Central memory CD4-positive, alpha-beta T cell (primary cell): ENCODE data around the gene SLC22A25.

Experiments
- DNase-seq: peaks from one replicate; pipeline ENCODE4 v3.0.0; 2022

The SLC22A25 gene

GRCh38 chr11:63229815-63230214, 13.6 kb downstream of the SLC22A25 start:
- no peak for DNase-seq

GRCh38 chr11:63227521-63228107, 15.8 kb downstream of the SLC22A25 start:
- no peak for DNase-seq

- no peak for DNase-seq
Measured at GRCh38 chr11:63226488-63227114, 16.8 kb downstream of the SLC22A25 start.

GRCh38 chr11:63214093-63214492, 29.3 kb downstream of the SLC22A25 start:
- no peak for DNase-seq

GRCh38 chr11:63212742-63213141, 30.7 kb downstream of the SLC22A25 start:
- DNase-seq: peak; percentile 12

GRCh38 chr11:63210111-63210510, 33.3 kb downstream of the SLC22A25 start:
- no peak for DNase-seq
